Left ventricle myocardium inferior (tissue), 1 donor: Measurements from ENCODE around the gene UCMA. TPM values are rescaled to one million over a fixed set of nuclear protein-coding genes. Genes with fewer than 3 reads are reported as not detected.

ENCODE experiments used
- DNase-seq: peaks from one replicate; pipeline ENCODE4 v3.0.0-alpha.2; 2020
- H3K27ac ChIP-seq: fragments of 200-600 bp; replicated peaks from 2 replicates; pipeline ENCODE4 v1.8.0; 2021
- H3K27me3 ChIP-seq: fragments of 200-600 bp; 2 replicates; pipeline ENCODE4 v1.8.0; 2021; ENCODE audit warnings: low read depth
- H3K36me3 ChIP-seq: fragments of 200-600 bp; 2 replicates; pipeline ENCODE4 v1.8.0; 2021
- H3K4me1 ChIP-seq: fragments of 200-600 bp; 2 replicates; pipeline ENCODE4 v1.8.0; 2021
- H3K4me3 ChIP-seq: fragments of 200-600 bp; 2 replicates; pipeline ENCODE4 v1.8.0; 2021; ENCODE audit warnings: mild to moderate bottlenecking, moderate library complexity
- H3K9me3 ChIP-seq: fragments of 200-600 bp; replicated peaks from 2 replicates; pipeline ENCODE4 v1.8.0; 2021
- intact Hi-C: fragments of 100-400 bp; cut with micrococcal nuclease; formaldehyde crosslinking; loops from one replicate; pipeline ENCODE4 v1.11.0; 2022
- total RNA-seq: library from RNA; stranded (reverse); fragmentation: NEBNext Ultra II Directional; extraction: Animal tissue kit (Norgen Biotek cat#: 25700); gene quantifications from one replicate; pipeline ENCODE4 v1.2.1, GENCODE V29; 2021
- TF ChIP-seq, protein P1 (sequence below): fragments of 200-600 bp; IDR thresholded peaks from 2 replicates; pipeline ENCODE4 v1.8.0; 2021; ENCODE audit warnings: antibody characterized with exemption, mild to moderate bottlenecking, borderline replicate concordance
- donor health status: DM: no; HTN: yes; CAD: no; lungs with severe emphysema.

Gene UCMA
- total RNA-seq, 1 donor from 2014 or later = not detected

DNA sequence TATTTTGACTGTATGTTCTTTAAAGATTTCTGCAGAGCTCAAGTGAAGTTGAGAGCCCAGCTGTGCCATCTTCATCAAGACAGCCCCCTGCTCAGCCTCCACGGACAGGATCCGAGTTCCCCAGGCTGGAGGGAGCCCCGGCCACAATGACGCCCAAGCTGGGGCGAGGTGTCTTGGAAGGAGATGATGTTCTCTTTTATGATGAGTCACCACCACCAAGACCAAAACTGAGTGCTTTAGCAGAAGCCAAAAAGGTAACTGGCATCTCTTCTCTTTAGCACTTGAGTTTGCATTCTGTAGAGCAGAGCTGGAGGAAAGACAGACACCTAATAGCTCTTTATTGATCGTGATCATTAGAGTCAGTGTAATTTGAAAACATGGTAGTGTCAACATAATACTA, 39.2 kb downstream of the UCMA start:
- Histone ChIP-seq H3K27me3 (no peaks in the 10 kb centered on the region), H3K27ac (no peak overlapping the region), H3K36me3 (no peaks in the 10 kb centered on the region), H3K9me3 (no peaks in the 10 kb centered on the region), H3K4me1 (no peaks in the 10 kb centered on the region), H3K4me3 (no peak overlapping the region)
- TF ChIP-seq, protein P1, sequence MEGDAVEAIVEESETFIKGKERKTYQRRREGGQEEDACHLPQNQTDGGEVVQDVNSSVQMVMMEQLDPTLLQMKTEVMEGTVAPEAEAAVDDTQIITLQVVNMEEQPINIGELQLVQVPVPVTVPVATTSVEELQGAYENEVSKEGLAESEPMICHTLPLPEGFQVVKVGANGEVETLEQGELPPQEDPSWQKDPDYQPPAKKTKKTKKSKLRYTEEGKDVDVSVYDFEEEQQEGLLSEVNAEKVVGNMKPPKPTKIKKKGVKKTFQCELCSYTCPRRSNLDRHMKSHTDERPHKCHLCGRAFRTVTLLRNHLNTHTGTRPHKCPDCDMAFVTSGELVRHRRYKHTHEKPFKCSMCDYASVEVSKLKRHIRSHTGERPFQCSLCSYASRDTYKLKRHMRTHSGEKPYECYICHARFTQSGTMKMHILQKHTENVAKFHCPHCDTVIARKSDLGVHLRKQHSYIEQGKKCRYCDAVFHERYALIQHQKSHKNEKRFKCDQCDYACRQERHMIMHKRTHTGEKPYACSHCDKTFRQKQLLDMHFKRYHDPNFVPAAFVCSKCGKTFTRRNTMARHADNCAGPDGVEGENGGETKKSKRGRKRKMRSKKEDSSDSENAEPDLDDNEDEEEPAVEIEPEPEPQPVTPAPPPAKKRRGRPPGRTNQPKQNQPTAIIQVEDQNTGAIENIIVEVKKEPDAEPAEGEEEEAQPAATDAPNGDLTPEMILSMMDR = no peak
- no peak for DNase-seq
- intact Hi-C loops = no loop called here

DNA sequence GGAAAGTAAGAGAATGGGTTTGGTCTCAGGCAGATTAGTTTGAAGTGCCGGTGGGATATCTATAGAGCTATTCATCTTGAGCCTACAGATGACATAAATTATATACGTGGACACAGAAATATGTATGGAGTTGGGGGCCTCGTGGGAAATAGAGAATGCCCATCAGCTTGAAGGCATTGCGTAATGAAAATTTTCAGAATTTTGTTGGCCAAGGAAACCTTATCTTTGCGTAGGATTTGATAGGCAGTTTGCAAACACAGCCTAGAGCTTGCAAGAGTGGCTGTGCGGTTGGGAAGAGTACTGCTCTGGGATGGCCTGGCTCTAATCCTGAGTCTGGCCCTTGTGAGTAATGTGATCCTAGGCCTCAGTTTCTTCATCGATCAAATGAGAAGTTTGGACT, 40.5 kb downstream of the UCMA start:
- intact Hi-C loops = no loop called here
- no peak for DNase-seq
- TF ChIP-seq, protein P1 = no peak
- Histone ChIP-seq H3K36me3 (no peaks in the 10 kb centered on the region), H3K27me3 (no peaks in the 10 kb centered on the region), H3K4me1 (no peaks in the 10 kb centered on the region), H3K9me3 (no peaks in the 10 kb centered on the region), H3K4me3 (no peak overlapping the region), H3K27ac (no peak overlapping the region)

DNA sequence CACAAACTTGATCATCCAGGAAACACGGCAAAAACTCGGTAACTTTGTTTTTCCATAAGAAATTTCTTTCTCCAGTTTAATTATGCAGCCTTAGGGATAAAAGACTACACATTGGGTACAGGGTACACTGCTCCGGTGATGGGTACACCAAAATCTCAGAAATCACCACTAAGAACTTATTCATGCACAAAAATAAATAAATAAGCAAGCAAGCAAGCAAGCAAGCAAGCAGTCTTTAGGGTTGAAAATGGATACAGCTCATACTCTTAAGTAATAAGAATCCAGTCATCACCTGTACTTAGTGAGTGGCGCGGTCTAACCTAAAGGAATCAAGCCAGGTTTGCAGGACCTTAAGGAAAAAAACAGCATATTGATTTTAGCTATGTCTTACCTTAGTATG, 42.8 kb downstream of the UCMA start:
- no peak overlapping the region for H3K4me3 ChIP-seq
- no peaks in the 10 kb centered on the region for H3K36me3 ChIP-seq
- H3K27ac ChIP-seq = no peak overlapping the region
- no peaks in the 10 kb centered on the region for H3K27me3 ChIP-seq
- DNase-seq = no peak
- intact Hi-C loops = no loop called here
- no peaks in the 10 kb centered on the region for H3K9me3 ChIP-seq
- TF ChIP-seq, protein P1 = no peak
- no peaks in the 10 kb centered on the region for H3K4me1 ChIP-seq

DNA sequence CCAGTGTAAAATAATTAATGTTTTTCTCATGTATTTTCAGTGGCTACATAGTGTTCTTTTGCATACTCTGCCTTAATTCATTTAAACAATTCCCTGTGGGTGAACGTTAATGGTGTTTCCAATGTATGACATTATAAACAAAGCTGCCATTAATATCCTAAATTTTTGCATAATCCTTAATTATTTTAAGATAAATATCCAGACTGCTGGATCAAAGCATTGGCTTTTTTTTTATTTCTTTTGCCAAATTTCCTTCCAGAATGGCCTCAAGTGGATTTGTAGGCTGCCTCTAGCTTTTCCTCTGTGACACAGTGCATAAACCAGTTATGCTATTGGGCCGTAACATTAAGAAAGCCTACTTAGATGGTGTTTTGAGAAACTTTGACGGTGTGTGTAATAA, 43.4 kb downstream of the UCMA start:
- DNase-seq = no peak
- TF ChIP-seq, protein P1 = no peak
- Histone ChIP-seq H3K4me3 (no peak overlapping the region), H3K27me3 (no peaks in the 10 kb centered on the region), H3K4me1 (no peaks in the 10 kb centered on the region), H3K27ac (no peak overlapping the region), H3K36me3 (no peaks in the 10 kb centered on the region), H3K9me3 (no peaks in the 10 kb centered on the region)
- intact Hi-C loops = no loop called here

DNA sequence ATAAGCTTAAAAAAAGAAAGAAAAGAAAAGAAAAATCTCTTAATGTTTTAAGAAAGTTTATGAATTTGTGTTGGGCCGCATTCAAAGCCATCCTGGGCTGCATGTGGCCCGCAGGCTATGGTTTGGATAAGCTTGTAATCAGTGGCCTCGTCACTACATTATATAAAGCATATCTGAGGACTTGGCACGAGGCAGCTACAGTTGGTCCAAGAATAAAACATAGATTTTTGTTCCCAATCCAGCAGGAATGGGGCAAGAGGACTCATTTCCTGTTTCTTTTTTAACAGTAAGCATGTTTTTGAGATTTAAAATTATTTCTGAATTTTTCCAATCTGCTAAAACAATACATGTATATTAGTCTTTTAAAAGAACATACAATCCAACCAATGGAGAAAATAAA, 44.2 kb downstream of the UCMA start:
- intact Hi-C loops = no loop called here
- Histone ChIP-seq H3K4me3 (no peak overlapping the region), H3K27ac (peak overlapping the region; percentile 14), H3K36me3 (no peaks in the 10 kb centered on the region), H3K9me3 (no peaks in the 10 kb centered on the region), H3K4me1 (no peaks in the 10 kb centered on the region), H3K27me3 (no peaks in the 10 kb centered on the region)
- TF ChIP-seq, protein P1 = no peak
- no peak for DNase-seq

DNA sequence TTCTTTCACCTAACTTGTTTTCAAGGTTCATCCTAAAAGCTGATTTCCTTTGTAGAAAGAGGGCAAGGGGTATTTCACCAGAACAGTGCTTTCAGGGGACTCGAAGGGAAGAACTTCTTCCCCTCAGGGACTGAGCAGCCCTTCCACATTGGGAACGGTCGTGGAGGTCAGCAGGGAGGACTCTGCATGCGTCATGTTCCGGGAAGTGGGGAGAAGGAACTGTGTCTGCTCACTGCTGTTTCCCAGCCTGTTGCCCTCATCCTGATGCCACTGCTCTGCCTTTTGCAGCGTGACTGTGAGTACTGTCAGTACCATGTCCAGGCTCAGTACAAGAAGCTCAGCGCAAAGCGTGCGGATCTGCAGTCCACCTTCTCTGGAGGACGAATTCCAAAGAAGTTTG, 45.6 kb downstream of the UCMA start:
- Histone ChIP-seq H3K9me3 (no peaks in the 10 kb centered on the region), H3K27me3 (no peaks in the 10 kb centered on the region), H3K27ac (peak overlapping the region; percentile 21), H3K4me1 (no peaks in the 10 kb centered on the region), H3K36me3 (no peaks in the 10 kb centered on the region), H3K4me3 (no peak overlapping the region)
- DNase-seq = no peak
- TF ChIP-seq, protein P1 = no peak
- intact Hi-C loops = no loop called here
